Nucleus accumbens (tissue), 56 donors: ENCODE results near the gene MYLK4.

Experiments
- DNase-seq, 56 donors: peaks; one replicate each; lab custom pipeline; 2025; lab: John Stamatoyannopoulos, UW

The MYLK4 gene

DNA sequence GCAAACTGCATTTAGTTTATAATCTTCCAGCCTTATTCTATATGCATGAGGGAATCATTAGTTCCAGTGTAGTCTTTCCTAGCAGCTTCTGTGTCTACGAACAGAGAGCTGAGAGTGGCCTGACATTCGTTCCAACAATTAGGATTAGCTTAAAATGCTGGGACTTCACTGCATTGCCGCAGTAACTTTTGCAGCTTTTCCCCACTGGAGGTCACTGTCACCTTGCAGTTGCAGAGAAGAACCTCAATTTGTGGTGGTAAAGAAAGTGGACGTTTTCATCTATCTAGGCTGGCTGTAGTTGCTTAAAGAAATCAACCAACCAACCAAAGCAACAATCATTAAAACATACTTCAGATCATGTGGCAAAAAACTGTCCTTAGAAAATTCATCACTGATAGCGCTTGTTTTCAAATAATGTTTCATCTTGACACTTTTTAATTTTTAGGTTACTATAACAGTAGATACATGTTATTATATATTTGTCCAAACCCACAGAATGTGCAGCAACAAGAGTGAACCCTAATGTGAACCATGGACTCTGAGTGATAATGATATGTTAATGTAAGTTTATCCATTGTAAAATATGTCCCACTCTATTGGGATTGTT lies 12.2 kb downstream of the MYLK4 start:
- peak in 41 of 56 donors; percentile 8 to 81 (median 34) for DNase-seq

DNA sequence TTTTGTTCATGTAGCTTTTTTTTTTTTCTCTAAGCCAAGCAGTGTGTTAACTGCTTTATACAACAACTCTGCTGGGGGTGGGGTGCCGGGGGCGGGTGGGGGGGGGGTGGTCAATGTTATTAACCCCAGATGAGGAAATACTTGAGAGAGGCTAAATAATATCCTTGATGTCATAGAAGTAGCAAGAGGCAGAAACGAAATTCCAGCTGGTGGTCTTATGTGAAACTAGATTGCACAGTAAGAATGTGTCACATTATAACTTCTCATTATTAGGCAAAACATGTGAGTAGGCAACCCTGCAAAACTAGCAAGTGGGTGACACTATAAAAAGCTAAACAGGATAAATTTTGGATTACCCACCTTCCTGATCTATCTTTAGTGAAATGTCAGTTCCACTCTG lies 12.8 kb downstream of the MYLK4 start:
- no peak for DNase-seq

DNA sequence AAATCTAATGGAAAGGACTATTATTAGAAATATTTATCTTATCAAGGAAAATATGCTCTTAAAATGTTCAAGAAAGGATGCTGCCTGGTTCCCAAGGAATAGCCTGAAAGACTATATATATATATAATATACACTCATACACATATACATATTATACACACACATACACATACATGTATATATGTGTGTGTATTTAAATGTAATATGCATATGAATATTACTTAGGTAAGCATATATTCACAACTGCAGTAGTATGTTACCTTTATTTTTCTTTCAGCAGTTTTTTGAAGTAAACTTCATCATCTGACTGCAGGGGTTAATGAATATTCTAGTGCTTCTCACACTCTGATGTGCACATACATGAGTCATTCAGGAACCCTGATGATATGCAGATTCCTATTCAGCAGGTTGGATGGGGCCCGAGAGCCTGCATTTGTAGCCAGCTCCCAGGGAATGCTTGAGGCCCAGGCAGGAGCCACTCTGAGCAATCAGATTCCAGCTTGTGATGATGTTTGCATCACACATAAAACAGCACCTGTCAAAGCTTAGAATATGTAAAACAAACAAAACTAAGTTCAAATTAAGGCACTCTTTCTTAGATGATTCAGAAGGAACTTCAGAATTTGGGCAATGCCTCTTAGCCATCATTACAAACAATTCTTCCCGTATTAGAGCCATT lies 16.1 kb downstream of the MYLK4 start:
- DNase-seq = no peak

DNA sequence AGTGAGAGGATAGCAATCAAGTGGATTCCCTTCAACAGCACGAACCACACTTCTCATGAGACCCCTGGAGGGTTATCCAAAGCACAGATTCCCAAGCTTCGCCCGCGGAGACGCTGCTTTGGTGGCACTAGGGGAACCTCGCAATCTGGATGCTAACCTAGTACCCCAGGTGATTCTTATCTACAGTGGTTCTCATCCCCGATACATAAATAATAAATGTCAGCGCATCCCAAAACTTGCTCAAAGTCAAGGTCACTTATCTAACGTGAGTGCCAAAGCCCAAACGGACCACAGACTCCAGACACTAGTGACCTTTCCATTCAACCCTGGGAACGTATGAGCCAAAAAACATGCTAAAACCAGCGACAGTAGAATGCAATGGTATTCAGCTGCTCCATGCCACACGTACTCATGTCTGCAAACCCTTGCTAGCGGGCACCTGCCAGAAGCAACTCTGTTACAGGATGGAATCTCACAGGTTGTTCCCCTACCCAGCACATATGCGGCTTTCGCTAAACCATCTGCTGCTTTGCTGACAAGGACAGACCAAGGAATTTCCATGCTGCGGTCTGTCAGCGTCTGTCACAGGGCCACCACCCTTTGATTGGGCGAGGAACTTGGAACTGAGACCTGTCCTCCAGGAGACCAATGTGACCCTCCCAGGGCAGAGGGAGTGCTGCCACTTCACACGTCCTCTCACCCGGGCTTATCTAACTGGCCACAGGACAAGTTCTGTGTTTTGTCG lies 16.8 kb downstream of the MYLK4 start:
- no peak for DNase-seq

DNA sequence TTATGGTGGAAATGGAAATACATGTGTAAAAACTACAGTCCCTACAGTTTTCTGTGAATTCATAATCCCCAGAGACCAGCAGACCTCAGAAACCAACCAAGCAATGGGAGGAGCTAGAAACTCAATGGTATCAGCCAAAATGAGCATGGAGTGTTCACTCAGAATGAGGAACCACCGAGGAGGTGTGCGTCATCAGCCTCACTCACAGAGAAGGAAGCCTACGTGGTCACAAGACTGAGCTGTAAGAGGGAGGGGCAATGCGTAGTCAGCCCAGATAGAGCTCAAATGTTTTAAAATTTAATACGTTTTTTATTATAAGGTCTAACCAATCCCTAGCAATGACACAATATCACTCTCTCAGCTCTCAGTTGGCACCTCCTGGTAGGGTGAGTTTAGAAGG lies 17.4 kb downstream of the MYLK4 start:
- DNase-seq = peak in 13 of 56 donors; percentile 11 to 54 (median 22)

DNA sequence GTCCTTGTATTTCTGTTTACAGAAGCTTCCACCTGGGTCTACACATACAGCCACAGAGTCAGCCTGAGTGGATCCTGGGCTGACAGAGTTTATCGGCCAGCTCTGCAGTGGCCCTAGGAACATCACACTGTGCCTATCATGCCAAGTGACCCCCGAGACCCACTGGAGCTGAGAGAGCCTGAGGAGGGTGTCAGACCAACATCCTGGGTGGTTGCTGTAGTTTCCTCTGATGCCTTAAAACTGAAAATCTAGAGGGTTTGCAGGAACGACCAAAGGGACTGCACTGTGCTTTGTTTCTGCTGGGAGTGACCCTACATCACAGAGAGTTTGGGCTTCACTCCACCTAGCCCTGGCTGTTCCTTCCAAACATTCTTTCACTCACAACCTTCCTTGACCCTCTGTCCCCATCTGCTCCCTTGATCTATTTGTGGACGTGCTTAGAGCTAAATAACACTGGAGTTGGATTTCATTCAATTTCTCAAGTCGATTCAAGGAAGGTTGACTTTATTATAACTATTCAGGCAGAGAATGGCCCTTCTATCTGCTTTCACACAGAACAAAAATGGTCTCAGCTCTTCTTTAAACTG lies 18.1 kb downstream of the MYLK4 start:
- no peak for DNase-seq

DNA sequence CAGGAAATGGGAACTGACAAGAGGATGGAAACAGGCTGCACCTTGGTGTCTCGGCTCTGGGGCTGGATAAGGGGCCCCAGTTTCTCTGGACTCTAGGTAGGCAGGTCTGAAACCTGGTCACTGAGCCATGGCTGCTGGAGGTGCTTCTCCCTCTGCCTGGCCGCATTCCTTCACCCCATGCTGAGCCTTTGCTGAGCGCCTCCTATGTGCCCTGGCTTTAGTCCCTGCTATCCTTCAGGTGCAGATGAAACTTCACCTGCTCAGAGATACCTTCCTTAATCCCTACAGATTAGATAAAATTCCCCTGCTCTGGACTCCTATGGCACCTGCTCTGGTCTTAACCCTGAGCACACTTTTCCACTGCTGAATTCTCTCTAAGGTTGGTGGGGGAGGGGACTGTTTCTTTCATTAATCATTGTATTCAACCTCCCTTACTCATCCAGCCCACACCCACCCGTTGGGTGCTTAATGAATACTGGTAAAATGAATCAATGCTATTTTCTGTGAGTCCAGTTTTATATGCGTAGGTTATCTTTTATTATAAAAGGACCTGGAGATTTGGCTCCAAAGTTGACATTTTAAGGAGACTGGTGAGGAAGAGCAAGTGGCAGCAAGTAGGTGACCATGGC lies 19.3 kb downstream of the MYLK4 start:
- DNase-seq = peak in 1 of 56 donors; percentile 9

DNA sequence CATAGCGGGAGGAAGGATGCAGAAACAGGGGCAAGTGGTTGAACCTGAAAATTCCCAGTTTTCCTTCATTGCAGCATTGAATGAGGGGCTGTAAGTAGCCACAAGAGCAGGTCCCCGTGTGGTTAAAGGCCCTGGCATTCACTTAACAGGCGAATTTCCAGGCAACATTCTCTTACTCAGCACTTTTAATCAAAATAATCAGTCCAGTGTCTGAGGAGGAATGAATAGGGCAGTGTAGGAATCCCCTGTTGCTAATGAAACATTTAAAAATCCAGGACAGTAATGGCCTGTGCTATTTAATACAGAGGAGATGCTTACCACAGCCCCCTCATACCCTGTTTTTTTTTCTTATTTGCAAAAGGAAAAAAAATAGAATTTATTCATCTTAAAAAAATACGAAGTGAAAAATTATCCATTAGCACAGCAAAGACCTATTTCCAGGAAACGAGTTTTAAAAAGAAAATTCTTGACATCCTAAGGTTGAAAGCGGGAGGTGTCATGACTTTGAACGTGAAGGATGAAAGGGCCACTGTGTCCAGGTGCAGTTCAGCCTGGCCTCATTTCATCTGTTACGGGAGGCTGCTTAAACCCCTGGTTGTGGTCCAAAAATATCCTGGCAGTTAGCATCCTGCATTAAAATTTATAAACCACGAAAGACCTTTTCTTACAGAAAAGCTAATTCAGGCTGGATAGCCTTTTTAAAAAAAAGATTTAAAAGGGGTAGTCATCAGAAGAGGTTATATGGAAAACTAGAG lies 20.2 kb downstream of the MYLK4 start:
- DNase-seq = peak in 1 of 56 donors; percentile 9

DNA sequence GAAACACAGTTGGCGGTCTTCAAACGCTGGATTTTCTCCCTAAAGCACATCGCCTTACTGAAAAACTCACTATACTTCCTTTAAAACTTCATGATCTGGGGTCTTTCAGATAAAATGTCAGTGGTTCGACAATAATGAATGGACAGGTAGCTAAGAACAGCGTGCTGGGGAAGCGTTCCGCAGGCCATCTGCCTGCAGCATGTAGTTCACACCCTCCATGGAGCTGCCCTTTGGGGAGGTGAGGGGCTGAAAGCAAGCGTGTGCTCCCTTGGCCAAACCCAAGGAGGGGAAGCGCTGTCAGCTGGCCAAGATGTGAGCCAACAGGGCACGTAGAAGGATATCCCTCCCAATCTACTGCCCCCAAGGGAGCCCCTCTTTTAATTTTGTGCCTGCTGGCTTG lies 20.8 kb downstream of the MYLK4 start:
- DNase-seq = no peak

DNA sequence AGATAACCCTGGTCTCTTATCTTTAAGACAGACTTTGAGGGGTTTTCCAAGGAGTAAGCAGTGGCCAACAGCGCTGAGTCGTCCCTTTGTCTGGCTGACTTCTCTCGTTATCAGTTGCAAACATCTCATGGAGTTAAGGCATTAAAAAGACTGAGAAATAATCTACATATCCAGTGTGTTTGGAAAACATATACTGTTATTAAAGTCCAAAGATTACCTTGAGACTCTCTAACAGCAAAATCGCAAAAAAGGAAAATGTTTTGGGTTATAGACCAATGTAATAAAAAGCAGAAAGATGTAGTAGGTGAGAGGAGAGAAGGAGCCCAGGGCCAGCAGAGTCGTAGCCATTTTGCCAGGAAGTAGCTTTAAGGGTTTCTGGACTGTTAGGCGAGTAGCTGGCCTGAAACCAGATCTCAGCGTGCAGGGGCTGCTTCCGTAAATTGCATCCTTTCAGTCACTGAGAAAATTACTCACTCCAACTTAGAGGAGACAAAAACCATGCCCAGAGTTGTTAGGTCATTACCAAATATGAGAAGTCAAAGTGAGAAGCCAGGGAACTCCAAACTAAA lies 24.6 kb downstream of the MYLK4 start:
- peak in 1 of 56 donors; percentile 13 for DNase-seq

DNA sequence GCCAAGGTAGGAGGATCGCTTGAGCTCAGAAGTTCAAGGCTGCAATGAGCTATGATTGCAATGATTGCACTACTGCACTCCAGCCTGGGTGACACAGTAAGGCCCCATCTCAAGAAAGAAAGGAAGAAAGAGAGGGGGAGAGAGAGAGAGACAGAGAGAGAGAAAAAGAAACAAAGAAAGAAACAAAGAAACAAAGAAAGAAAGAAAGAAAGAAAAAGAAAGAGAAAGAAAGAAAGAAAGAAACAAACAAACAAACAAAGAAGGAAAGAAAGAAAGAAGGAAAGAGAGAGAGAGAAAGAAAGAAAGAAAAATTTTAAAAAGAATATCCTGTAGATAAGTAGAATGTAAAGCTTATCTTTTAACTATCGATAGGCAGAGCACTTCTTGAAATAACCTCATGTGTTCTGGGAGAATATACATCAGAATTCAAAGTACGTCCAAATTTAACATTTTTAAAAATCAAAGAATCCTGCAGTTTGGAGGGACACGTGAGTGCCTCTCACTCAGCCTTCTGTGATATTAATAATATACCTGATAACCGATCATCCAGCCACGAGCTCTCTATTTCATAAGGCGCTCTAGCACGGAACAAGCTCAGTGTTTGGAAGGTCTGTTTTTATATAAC lies 25.2 kb downstream of the MYLK4 start:
- no peak for DNase-seq

DNA sequence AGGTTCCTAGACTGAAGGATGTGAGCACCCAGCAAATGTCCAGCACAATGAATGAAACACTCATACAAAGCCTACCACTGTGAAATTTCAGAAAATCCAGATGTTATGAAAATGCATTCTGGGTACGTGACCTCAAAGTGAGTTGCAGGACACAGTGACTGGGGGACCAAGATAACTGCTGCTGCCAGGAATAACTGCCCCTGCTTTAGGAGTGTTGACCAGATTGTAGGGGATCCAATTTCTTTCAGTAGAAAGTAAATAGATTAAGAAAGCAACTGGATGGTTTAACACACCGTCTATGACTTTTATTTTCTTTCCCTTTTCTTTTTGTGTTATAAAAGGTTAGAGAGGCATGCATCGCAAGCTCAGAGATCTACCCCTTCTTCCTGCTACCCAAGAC lies 29.5 kb downstream of the MYLK4 start:
- no peak for DNase-seq

DNA sequence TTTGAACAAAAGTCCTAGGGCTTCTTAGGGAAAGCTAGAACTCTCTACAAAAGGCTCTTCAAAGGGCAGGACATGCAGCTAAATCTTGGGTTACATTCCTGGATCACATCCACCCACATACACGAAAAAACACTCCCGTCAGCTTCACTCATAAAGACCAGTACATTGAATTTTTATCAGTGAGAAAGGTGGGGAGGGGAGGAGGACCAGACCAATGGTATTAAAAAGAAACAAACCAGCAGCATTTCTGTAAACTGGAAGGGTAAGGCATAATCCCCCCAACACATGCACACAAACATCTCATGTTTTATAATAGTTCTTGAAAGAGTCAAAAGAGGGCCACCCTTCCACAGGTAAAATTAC lies 31.6 kb downstream of the MYLK4 start:
- DNase-seq = no peak

DNA sequence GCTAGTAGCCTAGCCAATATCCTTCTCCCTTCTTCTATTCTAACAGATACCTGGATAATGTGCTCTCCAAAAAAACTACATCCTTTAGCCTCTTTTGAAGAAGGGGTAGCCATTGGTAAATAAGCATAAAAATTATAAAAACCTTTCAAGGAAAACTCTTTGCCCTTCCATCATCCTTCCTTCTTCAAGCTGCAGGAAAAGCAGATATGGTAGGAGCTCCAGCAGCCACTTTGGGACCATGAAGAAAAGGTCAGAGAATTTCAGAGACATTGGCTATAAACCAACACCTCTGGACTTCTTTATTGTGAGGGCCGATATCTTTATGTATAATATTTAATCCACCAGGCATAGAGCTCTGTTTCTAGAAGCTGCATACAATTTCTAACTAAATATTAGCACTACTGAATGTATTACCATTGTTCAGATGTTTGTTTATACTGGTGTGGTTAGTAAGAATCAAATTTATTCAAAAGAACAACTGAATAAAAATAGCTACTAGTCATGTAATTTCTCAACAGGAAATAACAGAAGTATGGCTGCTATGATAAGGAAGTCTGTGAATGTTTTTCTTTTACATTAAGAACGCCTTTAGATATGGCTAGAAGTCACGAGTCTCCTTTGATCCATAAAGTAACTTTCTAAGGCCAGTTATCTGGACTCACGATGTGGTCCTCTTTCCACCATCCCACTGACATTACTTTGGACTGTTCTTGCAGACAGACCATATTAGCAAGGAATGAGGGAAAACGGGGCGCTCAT lies 32.2 kb downstream of the MYLK4 start:
- DNase-seq = no peak

DNA sequence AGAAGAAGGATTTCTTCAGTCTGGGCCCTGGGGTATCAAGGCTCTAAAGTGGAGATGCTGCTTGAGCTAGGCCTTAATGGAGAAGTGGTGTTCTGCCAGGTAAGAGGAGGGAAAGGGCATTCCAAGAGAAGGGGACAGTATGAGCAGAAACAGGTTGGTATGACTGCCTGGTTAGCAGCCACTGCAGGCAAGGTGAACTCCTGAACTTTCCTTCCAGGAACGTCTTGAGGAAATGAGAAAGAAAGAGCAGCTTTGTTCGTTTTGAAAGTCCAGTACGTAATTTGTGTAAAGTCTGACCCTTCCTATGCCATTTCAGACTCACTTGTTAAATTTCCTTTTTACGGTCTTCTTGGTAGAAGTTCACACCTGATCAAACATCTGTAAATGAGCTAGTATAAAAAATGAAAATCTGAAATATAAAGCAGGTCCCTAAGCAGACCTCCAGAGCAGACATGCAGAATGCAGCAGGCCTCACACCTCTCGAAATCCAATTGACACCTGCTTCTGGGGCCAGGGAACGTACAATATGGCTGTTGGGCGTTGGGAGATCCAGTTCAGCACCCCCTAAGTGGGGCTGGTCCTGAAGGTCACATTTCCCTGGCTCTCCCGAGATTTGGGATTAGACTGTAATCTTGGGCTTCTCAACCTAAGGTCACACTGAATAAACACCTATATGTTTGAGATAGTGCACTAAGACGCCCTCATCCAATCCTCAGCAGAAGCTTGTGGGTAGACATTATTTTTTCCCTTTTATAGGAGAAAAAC lies 33.6 kb downstream of the MYLK4 start:
- no peak for DNase-seq

DNA sequence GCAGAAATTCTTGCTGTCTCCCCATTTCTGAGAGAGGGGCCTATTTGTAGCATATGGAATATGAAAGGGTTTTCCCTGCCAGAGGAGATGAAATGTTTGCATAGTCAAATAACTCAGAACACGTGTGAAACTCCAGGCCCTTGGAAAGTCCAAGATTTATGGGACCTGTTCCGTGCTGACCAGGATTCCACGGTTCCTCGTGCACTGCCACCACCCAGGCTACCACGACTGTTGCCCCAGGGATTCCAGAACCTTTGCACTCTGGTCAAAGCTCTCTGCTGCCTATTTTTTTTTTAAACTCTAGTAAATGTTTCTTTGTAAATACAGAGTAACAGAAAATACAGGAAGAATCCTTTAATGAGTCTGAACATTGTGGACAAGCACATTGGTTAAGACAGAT lies 35.0 kb downstream of the MYLK4 start:
- no peak for DNase-seq

DNA sequence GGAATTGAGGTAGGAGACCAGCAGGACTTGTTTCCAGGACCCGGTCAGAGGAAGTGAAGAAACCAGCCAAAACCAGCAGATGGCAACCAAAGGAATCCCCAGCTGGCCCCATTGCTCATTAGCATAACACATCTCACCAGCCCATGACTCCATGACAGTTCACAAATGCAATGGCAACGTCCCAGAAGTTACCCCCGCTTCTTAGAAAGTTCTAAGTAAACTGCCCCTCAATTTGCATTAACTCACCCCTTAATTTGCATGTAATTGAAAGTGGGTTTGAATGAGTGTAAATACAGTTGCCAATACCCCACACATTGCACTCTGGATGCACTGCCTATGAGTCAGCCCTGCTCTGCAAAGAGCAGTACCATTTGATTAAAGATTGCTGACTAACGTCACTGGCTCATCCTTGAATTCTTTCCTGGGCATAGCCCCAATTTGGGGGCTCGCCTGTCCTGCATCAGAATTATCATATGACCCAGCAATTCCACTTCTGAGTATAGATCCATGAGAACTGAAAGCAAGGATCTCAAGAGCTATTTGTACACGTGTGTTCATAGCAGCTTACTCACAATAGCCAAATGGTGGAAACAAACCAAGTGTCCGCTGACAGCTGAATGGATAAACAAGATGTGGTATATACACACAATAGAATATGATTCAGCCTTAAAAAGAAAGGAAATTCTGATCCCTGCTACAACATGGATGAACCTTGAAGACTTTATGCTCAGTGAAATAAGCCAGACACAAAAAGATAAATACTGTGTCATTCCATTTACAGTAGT lies 36.4 kb downstream of the MYLK4 start:
- peak in 8 of 56 donors; percentile 3 to 19 (median 12) for DNase-seq
